Activated naive CD4-positive, alpha-beta T cell treated with anti-CD3 and anti-CD28 coated beads for 36 hours (primary cell): ENCODE results near the gene IMMP2L. TPM values are rescaled to one million over a fixed set of nuclear protein-coding genes. Genes with fewer than 3 reads are reported as not detected.
"Not testable (repeated sequence)": the region's sequence is repeated elsewhere in the genome, so short reads cannot be mapped to it uniquely, and the experiment has no call there.

Experiments
- CTCF ChIA-PET: fragments of 350-600 bp; sonication (Branson Sonifier 250); formaldehyde crosslinking; loops from one replicate; lab custom pipeline; 2021; ENCODE audit warnings: antibody characterized with exemption; lab: Charles Lee
- DNase-seq: peaks from one replicate; pipeline ENCODE4 v3.0.0-alpha.2; 2020
- H3K27ac Mint-ChIP-seq: one replicate; pipeline ENCODE4 v1.8.0; 2021; ENCODE audit warnings: mild to moderate bottlenecking, mixed read lengths
- H3K27me3 Mint-ChIP-seq: one replicate; pipeline ENCODE4 v1.8.0; 2021; ENCODE audit warnings: low read depth, mixed read lengths
- H3K36me3 Mint-ChIP-seq: one replicate; pipeline ENCODE4 v1.8.0; 2021; ENCODE audit warnings: low read depth, mixed read lengths
- H3K4me1 Mint-ChIP-seq: one replicate; pipeline ENCODE4 v1.8.0; 2021; ENCODE audit warnings: low read depth, mixed read lengths
- H3K4me3 Mint-ChIP-seq: one replicate; pipeline ENCODE4 v1.8.0; 2021; ENCODE audit warnings: mild to moderate bottlenecking, moderate library complexity, mixed read lengths
- H3K9me3 Mint-ChIP-seq: one replicate; pipeline ENCODE4 v1.8.0; 2021; ENCODE audit warnings: mixed read lengths
- intact Hi-C: fragments of 100-400 bp; cut with micrococcal nuclease; formaldehyde crosslinking; loops from one replicate; pipeline ENCODE4 v1.15.1; 2023
- total RNA-seq, 2 experiments: library from RNA; stranded (reverse); gene quantifications; one replicate each; pipeline ENCODE4 v1.2.3, GENCODE V29; 2021

The IMMP2L gene
- total RNA-seq, 2 experiments from 2014 or later: 24.4 to 26.6 TPM

DNA sequence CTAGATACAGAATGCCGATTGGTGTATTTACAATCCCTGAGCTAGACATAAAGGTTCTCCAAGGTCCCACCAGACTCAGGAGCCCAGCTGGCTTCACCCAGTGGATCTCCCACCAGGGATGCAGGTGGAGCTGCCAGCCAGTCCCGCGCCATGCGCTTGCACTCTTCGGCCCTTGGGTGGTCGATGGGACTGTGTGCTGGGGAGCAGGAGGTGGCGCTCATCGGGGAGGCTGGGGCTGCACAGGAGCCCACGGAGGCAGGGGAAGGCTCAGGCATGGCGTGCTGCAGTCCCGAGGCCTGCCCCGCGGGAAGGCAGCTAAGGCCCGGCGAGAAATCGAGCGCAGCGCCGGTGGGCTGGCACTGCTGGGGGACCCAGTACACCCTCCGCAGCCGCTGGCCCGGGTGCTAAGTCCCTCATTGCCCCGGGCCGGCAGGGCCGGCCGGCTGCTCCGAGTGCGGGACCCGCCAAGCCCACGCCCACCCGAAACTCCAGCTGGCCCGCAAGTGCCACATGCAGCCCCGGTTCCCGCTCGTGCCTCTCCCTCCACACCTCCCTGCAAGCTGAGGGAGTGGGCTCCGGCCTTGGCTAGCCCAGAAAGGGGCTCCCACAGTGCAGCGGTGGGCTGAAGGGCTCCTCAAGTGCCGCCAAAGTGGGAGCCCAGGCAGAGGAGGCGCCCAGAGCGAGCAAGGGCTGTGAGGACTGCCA lies 19.6 kb upstream of the IMMP2L start:
- intact Hi-C loops, H3K27me3 Mint-ChIP-seq: not testable (repeated sequence)
- CTCF ChIA-PET: interaction anchor here (0.6 kb wide), 1 partner anchor 49 kb away, joined by 6 read pairs; no protein-coding TSS in a partner anchor

DNA sequence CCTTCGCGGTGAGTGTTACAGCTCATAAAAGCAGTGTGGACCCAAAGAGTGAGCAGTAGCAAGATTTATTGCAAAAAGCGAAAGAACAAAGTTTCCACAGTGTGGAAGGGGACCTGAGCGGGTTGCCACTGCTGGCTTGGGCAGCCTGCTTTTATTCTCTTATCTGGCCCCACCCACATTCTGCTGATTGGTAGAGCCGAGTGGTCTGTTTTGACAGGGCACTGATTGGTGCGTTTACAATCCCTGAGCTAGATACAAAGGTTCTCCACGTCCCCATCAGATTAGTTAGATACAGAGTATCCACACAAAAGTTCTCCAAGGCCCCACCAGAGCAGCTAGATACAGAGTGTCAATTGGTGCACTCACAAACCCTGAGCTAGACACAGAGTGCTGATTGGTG lies 18.9 kb upstream of the IMMP2L start:
- H3K36me3 Mint-ChIP-seq, H3K27ac Mint-ChIP-seq, DNase-seq, H3K4me1 Mint-ChIP-seq, intact Hi-C loops, H3K27me3 Mint-ChIP-seq, H3K4me3 Mint-ChIP-seq, H3K9me3 Mint-ChIP-seq: not testable (repeated sequence)
- CTCF ChIA-PET: interaction anchor here (0.6 kb wide), 1 partner anchor 9 kb away, joined by 3 read pairs; no protein-coding TSS in a partner anchor

More for the DNA sequence above, 19.6 kb upstream of the IMMP2L start:
- not testable (repeated sequence) for H3K36me3 Mint-ChIP-seq, H3K4me3 Mint-ChIP-seq, H3K27ac Mint-ChIP-seq, H3K4me1 Mint-ChIP-seq, DNase-seq, H3K9me3 Mint-ChIP-seq

DNA sequence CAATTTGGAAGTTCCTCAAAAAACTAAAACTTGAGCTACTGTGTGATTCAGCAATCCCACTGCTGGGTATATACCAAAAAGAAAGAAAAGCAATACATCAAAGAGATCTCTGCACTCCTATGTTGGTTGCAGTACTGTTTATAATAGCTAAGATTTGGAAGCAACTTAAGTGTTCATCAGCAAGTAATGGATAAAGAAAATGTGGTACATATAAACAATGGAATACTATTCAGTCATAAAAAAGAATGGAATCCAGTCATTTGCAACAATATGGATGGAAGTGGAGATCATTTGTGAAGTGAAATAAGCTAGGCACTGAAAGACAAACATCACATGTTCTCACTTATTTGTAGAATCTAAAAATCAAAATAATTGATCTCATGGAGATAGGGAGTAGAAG lies 16.5 kb upstream of the IMMP2L start:
- CTCF ChIA-PET: no interaction called here
- intact Hi-C loops: no loop called here
- Mint-ChIP-seq H3K36me3 (no peaks in the 10 kb centered on the region), H3K9me3 (peaks cover 9% of the 10 kb centered on the region), H3K4me1 (no peaks in the 10 kb centered on the region), H3K4me3 (no peak overlapping the region), H3K27ac (no peak overlapping the region), H3K27me3 (peaks cover 2% of the 10 kb centered on the region)
- DNase-seq: no peak

GRCh38 chr7:111571720-111572119 lies 9.4 kb upstream of the IMMP2L start:
- Mint-ChIP-seq H3K27me3 (peaks cover 5% of the 10 kb centered on the region), H3K4me3 (no peak overlapping the region), H3K36me3 (peaks cover 8% of the 10 kb centered on the region), H3K9me3 (peaks cover 14% of the 10 kb centered on the region), H3K4me1 (no peaks in the 10 kb centered on the region), H3K27ac (no peak overlapping the region)
- CTCF ChIA-PET: no interaction called here
- no peak for DNase-seq
- intact Hi-C loops: no loop called here

- Mint-ChIP-seq H3K36me3 (peaks cover 8% of the 10 kb centered on the region), H3K27me3 (peaks cover 5% of the 10 kb centered on the region), H3K4me1 (no peaks in the 10 kb centered on the region), H3K4me3 (no peak overlapping the region), H3K9me3 (peaks cover 14% of the 10 kb centered on the region), H3K27ac (no peak overlapping the region)
- no peak for DNase-seq
- intact Hi-C loops: loop anchor here (10.0 kb wide), 1 partner anchor 554 kb away; no protein-coding TSS in a partner anchor
- CTCF ChIA-PET: no interaction called here
These were observed 6.7 kb upstream of the IMMP2L start for GRCh38 chr7:111568870-111569462.

GRCh38 chr7:111568419-111568818 lies 6.1 kb upstream of the IMMP2L start:
- Mint-ChIP-seq H3K27me3 (peaks cover 5% of the 10 kb centered on the region), H3K4me1 (no peaks in the 10 kb centered on the region), H3K36me3 (peaks cover 8% of the 10 kb centered on the region), H3K27ac (no peak overlapping the region), H3K4me3 (no peak overlapping the region), H3K9me3 (peaks cover 14% of the 10 kb centered on the region)
- intact Hi-C loops: loop anchor here (10.0 kb wide), 1 partner anchor 554 kb away; no protein-coding TSS in a partner anchor
- CTCF ChIA-PET: no interaction called here
- no peak for DNase-seq

DNA sequence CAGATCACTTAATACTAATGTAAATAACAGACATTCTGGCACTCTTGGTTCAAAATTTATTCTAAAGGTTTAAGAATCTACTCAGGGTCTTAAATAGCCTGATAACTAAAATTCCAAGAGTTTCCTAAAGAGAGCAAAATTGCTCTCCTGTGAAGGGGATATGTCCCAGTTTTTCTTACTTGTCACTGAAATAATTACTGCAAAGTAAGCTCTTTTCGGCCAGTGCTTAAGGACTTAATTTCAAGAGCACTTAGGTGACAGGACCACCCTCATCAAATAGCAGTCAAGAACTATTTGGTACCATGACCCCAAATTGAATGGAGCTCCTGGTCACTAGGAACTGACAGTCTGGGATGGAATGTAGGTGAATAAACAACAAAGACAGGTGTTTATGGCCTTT lies 1.8 kb upstream of the IMMP2L start:
- Mint-ChIP-seq H3K27me3 (peaks cover 3% of the 10 kb centered on the region), H3K36me3 (peaks cover 5% of the 10 kb centered on the region), H3K9me3 (no peaks in the 10 kb centered on the region), H3K4me1 (peaks cover 20% of the 10 kb centered on the region), H3K4me3 (no peak overlapping the region), H3K27ac (no peak overlapping the region)
- intact Hi-C loops: loop anchor here (5.0 to 10.0 kb wide), 3 partner anchors 549 to 1553 kb away; partner anchors contain the start of genes DOCK4, SMIM30 and ZNF277
- no peak for DNase-seq
- CTCF ChIA-PET: interaction anchor here (0.6 kb wide), 1 partner anchor 1927 kb away, joined by 3 read pairs; no protein-coding TSS in a partner anchor

GRCh38 chr7:111561654-111561903 lies 713 bp downstream of the IMMP2L start:
- peaks cover 22% of the 10 kb centered on the region for H3K36me3 Mint-ChIP-seq
- no peaks in the 10 kb centered on the region for H3K9me3 Mint-ChIP-seq
- CTCF ChIA-PET: interaction anchor here (1.0 kb wide), 1 partner anchor 469 kb away, joined by 3 read pairs; no protein-coding TSS in a partner anchor
- DNase-seq: no peak
- peak overlapping the region; percentile 89 for H3K4me3 Mint-ChIP-seq
- peaks cover 32% of the 10 kb centered on the region for H3K4me1 Mint-ChIP-seq
- peak overlapping the region; percentile 82 for H3K27ac Mint-ChIP-seq
- H3K27me3 Mint-ChIP-seq: no peaks in the 10 kb centered on the region
- intact Hi-C loops: loop anchor here (2.0 to 10.0 kb wide), 4 partner anchors 463 to 1556 kb away; partner anchors contain the start of genes DOCK4, SMIM30 and ZNF277

DNA sequence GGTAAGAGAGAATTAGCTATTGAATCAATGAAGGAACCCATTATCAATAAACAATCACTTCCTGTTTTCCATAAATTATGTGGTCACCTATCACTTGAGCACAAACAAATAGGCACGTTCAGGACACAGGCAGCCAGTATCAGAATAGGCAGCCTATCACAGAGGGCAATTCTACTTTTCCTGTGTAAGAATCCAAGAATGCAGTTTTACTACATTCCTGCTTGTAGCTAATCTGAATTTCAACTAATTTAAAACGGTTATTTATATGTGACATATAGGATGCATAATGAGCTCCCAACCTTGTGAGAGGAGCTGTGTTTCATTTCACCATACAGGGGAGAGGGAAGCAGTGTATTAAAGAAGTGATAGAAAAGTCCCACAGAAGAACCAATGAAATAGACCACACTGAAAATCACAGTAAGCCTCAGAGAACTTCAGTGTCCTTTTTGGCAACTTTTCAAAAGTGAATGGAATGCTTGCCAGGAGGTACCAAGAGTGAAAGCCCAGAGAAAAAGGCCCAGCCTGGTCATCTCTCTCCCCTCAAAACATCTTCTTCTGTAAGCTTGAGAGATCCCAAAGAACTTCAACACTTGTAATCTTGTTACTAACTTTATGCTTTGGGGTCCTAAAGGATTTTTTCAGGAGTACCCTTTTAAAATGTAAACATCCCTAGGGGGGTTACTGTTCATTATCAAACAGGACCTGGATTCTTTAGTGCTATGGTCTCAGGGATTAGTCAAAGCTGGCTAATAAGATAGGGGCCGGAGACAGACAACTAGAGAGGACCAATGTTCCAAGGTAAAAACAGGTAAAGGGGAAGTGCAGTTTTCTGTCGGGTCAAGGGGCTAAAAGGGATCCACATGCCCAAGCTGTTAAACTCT lies 1.3 kb downstream of the IMMP2L start:
- CTCF ChIA-PET: interaction anchor here (0.6 kb wide), 1 partner anchor 131 kb away, joined by 4 read pairs; no protein-coding TSS in a partner anchor
- H3K36me3 Mint-ChIP-seq: peaks cover 27% of the 10 kb centered on the region
- no peaks in the 10 kb centered on the region for H3K27me3 Mint-ChIP-seq
- no peaks in the 10 kb centered on the region for H3K9me3 Mint-ChIP-seq
- peak overlapping the region; percentile 82 for H3K27ac Mint-ChIP-seq
- intact Hi-C loops: loop anchor here (2.0 to 10.0 kb wide), 4 partner anchors 462 to 1556 kb away; partner anchors contain the start of genes DOCK4, SMIM30 and ZNF277
- H3K4me3 Mint-ChIP-seq: peak overlapping the region; percentile 89
- peaks cover 32% of the 10 kb centered on the region for H3K4me1 Mint-ChIP-seq
- no peak for DNase-seq

DNA sequence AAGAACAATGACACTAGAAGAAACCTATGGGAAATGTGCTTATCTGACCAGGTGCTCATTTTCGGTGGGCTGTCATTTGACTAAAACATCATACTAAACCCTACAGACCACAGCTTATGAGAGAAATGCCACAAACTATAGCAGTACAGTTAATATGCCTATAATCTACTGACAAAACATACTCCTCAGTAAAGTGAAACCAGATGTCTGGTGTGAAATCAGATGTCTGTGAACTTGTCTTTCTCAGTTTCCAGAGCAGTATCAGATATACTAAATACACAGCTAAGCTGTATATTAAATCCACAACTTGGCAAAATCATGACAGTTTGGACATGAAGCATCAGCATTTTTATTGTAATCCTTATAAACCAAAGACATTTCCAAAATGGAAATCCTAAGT lies 3.3 kb downstream of the IMMP2L start:
- intact Hi-C loops: no loop called here
- Mint-ChIP-seq H3K4me3 (no peak overlapping the region), H3K36me3 (peaks cover 42% of the 10 kb centered on the region), H3K9me3 (no peaks in the 10 kb centered on the region), H3K4me1 (peaks cover 32% of the 10 kb centered on the region), H3K27me3 (no peaks in the 10 kb centered on the region), H3K27ac (no peak overlapping the region)
- no peak for DNase-seq
- CTCF ChIA-PET: interaction anchor here (0.7 kb wide), 1 partner anchor 17 kb away, joined by 3 read pairs; no protein-coding TSS in a partner anchor

DNA sequence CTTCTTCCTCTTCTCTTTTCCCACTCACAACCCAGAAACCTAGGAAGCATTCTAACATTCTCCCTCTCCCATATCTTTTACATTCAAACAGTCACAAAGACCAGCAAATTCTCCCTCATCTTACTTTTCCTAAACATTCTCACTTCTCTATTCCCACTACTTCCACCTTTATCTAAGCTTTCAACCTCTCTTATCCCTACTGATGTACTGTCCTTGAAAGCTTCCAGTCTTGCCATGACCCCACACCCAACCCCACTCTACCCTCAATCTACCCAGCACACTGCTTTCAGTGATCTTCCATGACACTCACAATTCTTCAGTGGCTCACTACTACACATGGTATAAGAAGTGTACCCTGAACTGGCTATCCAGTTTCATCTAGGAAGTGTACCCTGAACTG lies 5.3 kb downstream of the IMMP2L start:
- Mint-ChIP-seq H3K27ac (no peak overlapping the region), H3K4me1 (peaks cover 29% of the 10 kb centered on the region), H3K9me3 (no peaks in the 10 kb centered on the region), H3K27me3 (no peaks in the 10 kb centered on the region), H3K36me3 (peaks cover 50% of the 10 kb centered on the region), H3K4me3 (no peak overlapping the region)
- CTCF ChIA-PET: interaction anchor here (0.9 kb wide), 1 partner anchor 459 kb away, joined by 3 read pairs; no protein-coding TSS in a partner anchor
- DNase-seq: no peak
- intact Hi-C loops: no loop called here

DNA sequence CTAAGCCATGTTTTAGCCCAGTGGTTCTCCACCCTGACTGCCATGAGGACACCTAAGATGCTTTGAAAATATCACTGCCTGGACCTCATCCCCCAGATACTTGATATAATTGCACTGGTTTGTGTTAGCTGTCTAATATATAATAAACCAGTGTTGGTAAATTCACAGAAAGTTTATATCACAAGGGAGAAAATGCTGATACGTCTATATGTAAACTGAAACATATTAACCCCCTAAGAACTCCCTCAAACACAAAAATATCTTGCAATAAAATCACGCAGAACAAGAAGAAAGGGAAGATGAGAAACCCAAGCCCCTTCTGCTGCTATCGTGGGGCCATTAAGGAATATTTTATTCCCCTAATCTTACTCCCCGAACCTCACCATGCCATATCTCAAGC lies 8.2 kb downstream of the IMMP2L start:
- H3K36me3 Mint-ChIP-seq: peaks cover 64% of the 10 kb centered on the region
- no peaks in the 10 kb centered on the region for H3K9me3 Mint-ChIP-seq
- intact Hi-C loops: no loop called here
- peaks cover 16% of the 10 kb centered on the region for H3K4me1 Mint-ChIP-seq
- DNase-seq: no peak
- no peak overlapping the region for H3K4me3 Mint-ChIP-seq
- CTCF ChIA-PET: no interaction called here
- no peak overlapping the region for H3K27ac Mint-ChIP-seq
- no peaks in the 10 kb centered on the region for H3K27me3 Mint-ChIP-seq
